GM21360 (cell line): ENCODE data around the gene GMFB.

Experiments
- ATAC-seq: cut with Tn5 transposase; IDR thresholded peaks from one replicate; pipeline ENCODE4 v1.9.1; 2021; ENCODE audit warnings: mild to moderate bottlenecking, moderate library complexity; ENCODE audit not compliant: unreplicated experiment

GMFB gene

DNA sequence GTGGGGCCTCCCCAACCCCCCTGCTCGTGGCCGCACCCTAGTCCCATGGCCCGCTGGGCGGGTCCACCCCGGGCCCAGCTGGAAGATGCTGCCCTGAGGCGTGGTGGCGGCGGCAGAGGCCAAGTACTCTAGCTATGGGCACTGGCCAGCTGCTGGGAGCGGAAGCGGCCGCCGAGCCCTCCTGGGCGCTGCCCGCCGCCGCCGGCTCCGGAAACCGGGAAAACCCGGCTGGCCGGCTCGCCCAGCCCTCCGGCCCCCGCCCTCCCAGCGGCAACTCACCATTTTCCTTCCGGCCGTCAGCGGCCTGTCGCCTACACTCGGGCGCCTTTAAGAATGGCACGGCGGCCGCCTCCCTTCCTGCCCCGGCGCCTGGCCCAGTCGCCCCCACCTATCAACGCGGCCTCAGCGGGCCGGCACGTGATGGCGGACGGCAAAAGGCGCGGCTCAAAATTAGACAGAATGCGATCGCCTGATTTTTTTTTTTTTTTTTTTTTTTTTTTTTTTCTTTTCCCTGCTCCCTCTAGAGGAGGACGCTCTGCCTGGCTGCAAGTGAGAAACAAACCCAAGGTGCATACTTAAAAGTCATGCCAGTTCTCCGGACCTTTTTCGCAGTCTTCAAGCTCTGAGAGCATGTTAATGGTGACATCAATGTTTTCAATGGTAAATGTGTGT is at the start of gene GMFB:
Gene GMFB, minus strand, starts transcription at position 335 of the 672 bp plus-strand sequence. Its CDS starts 53 bp downstream, at position 282.
- ATAC-seq: peak; percentile 81

DNA sequence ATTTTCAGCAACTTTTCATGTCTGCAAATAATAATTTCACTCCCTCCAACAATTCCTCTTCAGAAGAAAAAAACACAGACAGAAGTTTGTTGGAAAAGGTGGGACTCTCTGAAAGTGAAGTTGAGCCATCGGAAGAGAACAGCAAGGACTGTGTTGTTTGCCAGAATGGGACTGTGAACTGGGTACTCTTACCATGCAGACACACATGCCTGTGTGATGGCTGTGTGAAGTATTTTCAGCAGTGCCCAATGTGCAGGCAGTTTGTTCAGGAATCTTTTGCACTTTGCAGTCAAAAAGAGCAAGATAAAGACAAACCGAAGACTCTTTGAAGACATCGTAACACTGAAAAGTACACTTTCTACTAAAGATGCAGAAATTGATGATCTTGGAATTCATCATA is 49.3 kb upstream of the GMFB start:
- ATAC-seq: no peak

DNA sequence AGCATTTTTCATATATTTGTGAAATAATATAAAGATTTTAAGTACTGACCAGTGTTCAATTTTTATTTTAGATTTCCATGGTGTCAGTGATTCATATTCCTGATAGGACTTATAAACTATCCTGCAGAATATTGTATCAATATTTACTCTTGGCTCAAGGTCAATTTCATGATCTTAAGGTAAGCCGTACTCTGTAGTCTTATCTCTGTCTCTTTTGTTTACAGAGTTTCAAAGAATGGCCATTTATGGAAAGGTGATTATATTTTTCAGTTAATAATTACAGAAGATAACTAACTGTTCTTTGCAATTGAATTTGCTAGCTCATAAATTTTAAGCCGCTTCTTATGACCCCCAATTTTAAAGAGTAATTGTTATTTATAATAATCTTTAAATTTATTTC is 48.9 kb upstream of the GMFB start:
- ATAC-seq: no peak

DNA sequence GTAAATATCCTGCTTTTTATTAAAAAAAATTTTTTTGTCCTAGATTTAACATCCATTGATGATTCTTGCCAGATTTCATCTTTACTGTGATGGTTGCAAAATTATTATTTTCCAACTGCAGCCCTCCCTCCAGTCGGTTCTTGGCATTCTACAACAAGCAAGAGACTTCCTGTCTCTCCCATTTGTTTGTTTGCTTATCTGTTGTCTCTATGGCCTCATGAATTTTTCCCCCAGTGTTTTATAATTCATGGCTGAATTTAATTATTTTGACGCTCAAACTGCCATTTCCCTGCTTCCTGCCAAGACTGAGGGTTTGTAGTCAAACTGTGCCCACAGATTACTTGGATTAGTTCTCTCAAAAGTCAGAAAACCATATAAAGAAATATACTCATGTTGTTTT is 46.9 kb upstream of the GMFB start:
- ATAC-seq: no peak

DNA sequence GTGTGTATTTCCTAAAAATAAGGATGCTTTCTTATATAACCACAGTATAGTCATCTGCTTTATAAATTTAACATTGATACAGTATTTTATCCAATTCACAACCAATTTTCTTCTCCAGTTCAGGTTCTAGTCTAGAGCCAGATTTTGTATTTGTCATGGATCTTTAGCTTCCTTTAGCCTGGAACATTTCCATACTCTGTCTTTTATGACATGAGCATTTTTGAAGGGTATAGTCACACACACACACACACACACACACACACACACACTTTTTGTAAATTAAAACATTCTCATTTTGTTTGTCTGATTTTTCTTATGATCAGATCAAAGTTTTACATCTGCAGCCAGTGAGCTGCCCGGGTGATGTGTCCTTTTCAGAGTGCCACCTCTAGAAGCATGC is 46.3 kb upstream of the GMFB start:
- no peak for ATAC-seq

DNA sequence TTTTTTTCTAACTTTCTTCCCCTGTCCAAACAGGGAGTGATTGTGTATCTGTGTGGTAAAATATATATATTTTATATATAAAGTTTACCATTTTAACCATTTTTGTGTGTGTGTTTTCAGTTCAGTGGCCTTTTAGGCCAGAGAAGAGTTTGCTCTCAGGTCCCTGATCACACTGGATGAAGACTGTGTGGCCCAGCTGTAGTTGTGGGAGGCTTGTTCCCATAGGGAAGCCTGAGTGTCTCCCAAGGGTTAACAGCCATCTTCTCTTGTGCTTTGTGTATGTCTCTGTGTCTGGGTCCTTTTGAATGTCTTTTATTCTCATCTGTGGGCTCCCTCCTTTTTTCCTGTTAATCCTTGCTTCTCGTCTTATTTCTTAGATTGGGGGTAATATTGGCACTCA is 44.3 kb upstream of the GMFB start:
- peak; percentile 7 for ATAC-seq

DNA sequence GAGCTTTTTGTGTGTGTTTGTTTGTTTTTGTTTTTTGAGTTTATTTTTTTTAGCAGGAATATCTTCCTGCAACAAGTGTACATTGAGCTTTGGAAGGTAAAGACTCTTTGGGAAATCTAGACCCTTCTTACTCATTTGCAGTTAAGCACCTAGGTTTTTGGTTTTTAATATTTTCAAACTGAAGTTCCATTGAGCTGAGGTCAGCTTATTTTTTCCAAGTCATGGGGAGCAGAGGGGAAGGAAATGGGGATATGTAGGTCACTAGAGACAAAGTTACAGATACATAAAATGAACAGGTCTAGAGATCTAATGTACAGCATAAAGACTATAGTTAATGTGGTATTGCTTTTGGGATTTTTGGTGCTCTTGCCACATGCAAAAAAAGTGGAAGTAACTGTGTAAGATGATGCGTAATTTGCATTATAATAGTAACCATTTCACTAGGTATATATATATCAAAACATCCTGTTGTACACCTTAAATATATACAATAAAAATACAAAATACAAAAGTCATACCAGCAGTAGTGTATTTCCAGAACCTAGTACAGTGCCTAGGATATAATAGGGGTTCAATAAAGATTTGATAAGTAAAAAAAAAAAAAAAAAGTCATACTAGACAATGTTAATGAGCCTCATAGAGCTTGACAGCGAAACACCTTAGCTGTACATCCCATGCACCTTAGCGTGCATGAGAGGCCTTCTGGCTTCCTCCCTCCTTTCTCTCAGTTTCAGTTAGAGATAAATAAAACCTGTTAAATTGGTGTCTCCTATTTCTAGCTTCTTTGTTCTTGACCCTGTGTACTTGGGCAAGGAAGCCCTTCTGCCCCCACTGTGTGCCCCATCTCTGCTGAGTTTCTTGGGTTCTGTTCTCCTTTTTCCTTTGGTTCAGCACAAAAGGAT is 43.6 kb upstream of the GMFB start:
- ATAC-seq: peak; percentile 96

DNA sequence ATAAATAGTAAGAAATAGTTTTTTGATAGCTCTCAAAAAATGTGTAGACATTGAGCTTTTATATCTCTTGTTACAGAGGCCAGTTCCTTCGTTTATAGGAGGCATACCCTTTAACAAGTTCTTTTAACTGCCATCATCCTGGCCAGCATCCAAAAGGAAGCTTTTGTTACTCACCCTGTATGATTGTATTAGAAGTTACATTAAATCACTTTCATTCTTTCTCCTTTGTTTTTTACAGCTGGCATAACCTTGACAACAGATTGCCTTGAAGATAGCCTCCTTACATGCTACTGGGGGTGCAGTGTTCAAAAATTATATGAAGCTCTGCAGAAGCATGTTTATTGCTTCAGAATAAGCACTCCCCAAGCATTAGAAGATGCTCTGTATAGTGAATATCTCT is 41.0 kb upstream of the GMFB start:
- no peak for ATAC-seq

DNA sequence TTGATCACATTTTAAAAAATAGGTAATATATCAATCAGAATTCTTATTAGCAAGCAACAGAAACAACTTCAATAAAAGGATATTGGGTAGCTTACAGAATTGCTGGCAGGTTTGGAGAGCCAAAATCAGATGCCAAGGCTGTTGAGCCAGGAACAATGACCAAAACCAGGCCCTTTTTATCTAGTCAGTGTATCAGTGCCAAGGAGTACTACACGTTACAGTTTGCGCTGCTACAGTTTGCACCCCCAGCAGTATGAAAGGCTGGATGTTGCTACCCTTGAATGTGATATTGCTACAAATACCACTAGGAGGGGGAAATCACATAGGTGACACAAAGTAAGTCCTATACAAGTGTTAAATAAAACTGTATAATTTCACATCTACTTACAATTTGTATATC is 40.2 kb upstream of the GMFB start:
- ATAC-seq: no peak

DNA sequence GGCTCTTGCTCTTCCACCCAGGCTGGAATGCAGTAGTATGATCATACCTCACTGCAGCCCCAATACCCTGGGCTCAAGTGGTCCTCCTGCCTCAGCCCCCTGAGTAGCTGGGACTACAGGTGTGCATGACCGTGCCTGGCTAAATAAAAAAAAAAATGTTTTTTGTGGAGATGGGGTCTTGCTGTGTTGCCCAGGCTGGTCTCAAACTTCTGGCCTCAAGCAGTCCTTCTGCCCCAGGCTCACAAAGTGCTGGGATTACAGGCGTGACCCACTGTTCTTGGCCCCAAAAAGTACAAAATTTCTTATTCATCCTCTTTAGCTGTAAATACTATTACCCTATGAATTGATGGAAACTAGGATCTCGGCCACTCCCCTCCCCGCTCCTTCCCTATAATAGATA is 35.6 kb upstream of the GMFB start:
- ATAC-seq: no peak

DNA sequence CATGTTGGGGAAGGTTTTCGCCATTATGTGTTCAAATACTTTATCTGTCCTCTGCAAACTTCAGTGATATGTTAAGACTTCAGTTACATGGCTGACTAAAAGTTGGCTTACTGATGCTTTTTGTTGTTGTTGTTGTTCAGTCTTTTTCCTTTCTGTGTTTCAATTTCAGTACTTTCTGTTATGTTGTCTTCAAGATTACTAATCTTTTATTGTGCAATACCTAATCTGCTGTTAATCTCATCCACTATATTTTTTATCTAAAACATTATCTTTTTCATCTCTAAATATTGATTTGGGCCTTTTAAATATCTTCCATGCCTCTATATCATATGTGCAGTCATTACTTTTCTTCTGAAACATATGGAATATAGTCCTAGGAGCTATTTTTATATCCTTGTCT is 27.9 kb upstream of the GMFB start:
- ATAC-seq: no peak

DNA sequence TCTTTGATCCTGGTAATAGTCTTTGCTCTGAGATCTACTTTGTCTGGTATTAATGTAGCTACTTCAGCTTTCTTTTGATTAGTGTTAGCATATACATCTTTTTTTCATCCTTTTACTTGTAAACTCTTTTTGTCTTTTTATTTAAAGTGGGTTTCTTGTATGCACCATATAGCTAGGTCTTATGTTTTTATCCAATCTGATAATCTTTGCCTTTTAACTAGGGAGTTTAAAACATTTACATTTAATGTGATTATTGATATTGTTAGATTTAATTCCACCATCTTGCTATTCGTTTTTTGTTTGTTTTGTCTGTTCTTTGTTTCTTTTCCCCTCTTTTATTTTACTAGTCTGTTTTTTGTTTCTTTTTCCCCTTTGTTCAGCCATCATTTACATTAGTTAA is 26.9 kb upstream of the GMFB start:
- no peak for ATAC-seq

DNA sequence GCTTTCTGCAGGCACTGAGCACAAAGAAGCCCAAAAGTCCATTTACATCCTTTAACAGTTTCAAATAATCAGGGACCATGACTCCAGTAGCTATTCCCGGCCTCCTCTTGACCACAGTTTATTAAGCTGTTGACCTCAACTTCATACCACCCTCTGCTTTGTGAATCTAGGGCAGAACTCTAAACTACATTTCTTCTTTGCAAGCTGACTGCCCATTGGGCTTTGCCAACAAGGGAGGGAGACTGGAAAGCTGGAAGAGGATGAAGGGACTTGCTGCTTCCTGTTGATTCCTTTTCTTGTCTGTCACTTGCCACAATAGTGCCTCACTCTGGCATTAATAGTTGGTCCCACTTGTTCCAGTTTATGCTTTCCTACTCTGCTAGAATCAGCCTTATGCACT is 23.6 kb upstream of the GMFB start:
- ATAC-seq: no peak

DNA sequence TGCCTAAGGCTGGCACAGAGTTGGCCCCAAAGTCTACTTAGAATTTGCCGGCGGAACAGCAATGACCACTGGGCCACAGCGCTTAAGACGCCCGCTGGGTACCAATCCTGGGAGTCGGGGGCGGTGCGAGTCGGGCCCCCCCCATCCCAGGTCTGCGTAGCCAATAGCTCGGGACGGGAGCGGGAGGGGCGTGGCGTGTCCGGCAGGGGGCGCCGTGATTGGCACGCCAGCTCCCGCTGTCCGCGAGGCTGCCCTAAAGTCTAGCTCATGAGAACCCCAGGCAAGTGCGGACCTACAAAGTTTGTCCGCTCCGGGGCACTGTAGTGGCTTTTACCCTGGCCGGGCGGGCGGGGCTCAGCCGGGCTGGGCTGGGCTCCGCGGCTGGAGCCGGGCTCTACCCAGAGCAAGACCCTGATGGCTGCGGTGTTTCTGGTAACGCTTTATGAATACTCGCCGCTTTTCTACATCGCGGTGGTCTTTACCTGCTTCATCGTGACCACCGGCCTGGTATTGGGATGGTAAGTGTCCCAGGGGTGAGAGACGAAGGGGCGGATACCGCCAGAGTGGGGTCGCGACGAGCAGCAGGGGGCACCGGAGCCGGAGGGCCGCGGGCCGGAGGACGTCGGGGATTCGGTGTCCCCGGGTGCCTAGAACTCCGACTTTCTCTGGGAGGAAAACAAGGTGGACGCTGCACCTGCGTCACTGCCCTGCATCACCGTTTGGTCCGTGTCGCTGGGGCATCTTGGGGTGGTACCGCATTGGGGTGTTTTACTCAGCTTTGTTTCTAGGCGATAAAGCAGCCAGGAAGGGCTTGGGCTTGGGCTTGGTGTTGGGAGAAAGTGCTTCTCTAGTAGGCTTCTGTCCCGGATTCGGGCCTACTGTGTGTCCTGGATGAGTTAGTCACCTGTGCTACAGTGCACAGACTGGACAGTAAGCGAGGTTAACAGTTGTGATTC is 21.0 kb upstream of the GMFB start, which contains the start of gene CGRRF1:
Gene CGRRF1, plus strand, starts transcription at position 361 of the 956 bp plus-strand sequence. Its CDS starts 54 bp downstream, at position 415.
- peak; percentile 95 for ATAC-seq

DNA sequence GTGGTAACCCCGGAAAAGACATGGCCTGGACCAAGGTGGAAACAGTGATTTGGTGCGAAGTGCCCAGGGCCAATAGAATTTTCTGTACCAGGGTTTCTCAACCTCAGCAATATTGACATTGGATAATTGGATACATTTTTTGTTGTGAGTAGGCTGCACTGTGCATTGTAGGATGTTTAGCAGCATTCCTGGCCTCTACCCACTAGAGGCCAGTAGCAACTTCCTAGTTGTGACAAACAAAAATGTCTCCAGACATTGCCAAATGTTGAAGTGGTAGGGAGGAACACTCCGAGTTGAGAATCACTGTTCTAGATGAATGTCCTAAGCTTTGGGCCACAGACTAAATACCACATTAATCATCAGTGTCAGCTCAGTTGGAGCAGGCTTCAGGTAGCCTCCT is 14.7 kb upstream of the GMFB start:
- no peak for ATAC-seq

DNA sequence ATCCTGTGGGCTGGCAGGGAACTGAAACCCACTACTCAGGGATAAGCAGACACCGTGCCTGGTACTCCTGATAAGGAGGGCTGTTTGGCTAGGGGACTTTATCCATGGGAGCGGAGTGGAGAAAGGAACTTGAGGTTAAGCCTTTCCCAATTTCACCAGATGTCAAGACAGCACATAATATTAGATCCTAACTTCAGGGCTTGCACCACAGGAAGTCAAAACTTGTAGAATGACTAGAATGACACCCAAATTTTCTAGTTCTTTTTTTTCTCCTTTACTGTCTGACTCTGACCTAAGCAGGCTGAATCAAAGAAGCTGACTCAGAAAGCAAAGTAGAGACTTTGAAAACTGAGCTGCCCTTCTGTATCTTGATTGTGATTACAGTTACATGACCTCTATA is 13.8 kb upstream of the GMFB start:
- ATAC-seq: no peak

DNA sequence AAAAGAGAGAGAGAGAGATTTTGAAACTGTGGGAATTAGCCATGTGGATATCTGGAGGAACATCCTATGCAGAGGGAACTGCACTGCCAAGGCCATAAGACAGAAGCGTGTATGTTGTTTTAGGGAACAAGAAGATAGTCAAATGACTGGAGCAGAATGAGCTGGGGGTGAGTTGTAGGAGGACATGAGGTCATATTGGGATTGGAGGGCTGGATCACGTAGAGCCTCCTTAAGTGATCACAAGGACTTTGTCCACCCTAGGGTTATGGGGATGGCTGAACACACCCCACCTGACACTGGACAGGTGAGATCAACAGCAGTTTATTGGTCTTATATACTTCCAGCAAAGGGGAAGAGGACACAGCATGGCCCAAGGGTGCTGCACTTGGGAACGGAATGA is 12.7 kb upstream of the GMFB start:
- no peak for ATAC-seq

DNA sequence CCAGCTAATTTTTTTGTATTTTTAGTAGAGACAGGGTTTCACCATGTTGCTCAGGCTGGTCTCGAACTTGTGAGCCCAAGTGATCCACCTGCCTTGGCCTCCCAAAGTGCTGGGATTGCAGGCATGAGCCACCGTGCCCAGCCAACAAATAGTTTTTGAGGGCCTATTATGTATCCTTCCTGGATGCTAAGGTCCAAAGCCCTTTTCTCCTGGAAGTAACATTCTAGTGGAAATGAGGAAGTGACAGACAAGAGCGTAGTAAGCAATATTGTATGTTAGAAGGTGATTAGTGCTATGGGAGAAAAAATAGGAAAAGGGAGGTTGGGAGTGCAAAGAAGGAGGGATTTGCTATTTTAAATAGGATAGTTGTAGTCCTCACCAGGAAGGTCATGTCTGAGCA is 12.0 kb upstream of the GMFB start:
- ATAC-seq: no peak

DNA sequence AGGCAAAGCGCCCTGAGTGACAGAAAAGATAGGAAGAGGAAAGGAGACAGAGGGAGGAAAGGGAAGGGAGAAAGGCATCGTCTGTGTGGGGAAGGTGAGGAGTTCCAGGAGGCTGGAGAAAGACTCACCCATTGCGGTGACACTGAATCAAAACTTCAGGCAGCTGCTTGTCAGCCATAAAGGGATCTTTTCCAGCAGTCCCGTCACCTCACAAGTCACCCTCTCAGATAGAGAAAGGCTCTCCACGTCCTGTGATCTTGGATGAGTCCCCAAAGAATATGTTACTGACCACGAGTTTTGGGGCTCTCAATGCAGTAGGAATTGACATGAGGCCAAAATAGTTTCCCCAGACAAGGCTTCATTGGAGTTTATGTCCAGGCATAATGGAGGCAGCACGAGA is 9.8 kb upstream of the GMFB start:
- ATAC-seq: no peak

DNA sequence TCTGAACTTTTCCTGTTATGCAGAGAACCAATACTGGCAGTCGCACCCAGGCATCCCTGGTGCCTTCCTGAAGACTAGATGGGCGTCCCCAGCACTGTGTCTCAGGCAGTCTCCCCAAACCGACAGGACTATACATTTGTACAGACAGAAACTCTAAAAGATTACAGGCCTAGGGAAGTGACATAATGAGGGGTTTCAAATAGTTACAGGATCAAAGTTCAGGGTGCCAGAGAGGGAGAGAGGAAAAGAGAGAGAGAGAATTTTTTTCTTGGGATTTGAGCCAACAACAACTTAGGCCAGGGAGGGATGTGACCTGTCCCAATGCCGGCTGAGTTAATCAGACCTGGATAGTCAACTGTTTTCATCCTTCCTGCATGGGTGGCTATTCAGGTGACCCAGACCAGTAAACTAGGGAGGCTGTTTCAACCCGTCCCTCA is 9.3 kb upstream of the GMFB start:
- no peak for ATAC-seq

DNA sequence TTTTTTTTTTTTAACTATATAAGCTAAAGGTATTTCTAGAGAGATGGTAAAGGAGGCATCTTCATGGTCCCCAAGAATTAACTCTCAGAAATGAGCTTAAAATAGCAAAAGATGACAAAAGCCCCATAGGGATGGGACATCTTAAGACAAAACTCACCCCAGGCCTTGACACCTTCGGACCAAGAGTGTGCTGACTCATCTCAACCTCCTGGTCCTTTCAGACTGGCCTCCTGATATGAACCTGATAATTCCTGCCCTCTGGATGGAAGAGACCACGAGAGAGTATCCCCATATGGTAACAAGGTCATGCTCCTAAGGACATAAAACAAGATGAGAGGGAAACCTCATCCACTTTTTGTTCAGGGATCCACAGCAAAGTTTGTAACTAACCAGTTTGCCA is 8.4 kb upstream of the GMFB start:
- ATAC-seq: no peak
